Hematopoietic multipotent progenitor cell (in vitro differentiated cells): ENCODE measurements around the gene LGR4. TPM values are rescaled to one million over a fixed set of nuclear protein-coding genes. Genes with fewer than 3 reads are reported as not detected.

Experiments used
- DNase-seq, 3 donors: peaks; one replicate each; pipeline ENCODE4 v3.0.0-alpha.2; 2011 to 2015; ENCODE audit warnings: low read depth in 2 of 3, low spot score in 2 of 3
- total RNA-seq: library from RNA; depleted of rRNA; stranded (reverse); fragments of >200 nt; gene quantifications from one replicate; pipeline ENCODE4 v1.2.3, GENCODE V29; 2012

LGR4 gene
- total RNA-seq, 1 donor = 2.7 TPM

GRCh38 chr11:27436916-27437315 lies 35.7 kb downstream of the LGR4 start:
- DNase-seq = no peak

DNA sequence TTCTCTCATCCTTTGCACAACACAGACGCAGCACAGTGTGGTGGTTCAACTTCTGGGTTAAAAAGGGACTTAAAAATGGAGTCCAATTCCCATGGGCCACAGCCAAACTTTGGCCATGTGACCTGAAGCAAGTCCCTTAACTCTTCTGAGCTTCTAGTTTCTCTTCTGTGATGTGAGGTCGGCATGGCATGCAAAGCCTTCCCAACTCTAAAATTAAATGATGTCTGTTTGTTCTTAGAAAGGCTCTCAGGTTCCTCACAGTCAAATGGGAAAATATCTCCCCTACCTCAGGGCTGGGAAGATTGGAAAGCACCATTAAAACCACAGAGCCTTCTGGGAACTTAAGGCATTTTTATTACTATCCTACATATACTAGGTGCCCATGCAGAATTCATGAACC lies 38.8 kb downstream of the LGR4 start:
- no peak for DNase-seq

GRCh38 chr11:27431808-27432207 lies 40.8 kb downstream of the LGR4 start:
- DNase-seq = no peak

- DNase-seq = no peak
Observed at GRCh38 chr11:27429761-27430393, 42.7 kb downstream of the LGR4 start.

- no peak for DNase-seq
Observed at GRCh38 chr11:27427183-27427980, 45.2 kb downstream of the LGR4 start.

DNA sequence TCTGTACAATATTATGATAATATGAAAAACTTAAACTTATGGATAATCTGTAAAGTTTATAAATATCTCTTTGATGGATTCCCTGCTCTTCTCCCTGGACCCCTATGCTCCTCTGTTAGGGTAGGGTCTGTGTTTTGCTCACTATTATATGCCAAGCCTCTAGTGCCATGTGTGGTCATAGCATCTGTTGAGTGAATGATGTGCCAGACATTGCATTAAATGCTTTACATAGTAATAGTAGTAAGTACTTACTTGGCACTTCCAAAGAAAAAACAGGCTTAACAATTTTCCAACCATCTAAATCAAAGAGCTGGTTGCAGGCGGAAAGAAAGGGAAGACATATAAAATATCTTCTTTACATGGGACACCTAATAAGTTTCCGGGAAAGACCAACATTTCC lies 46.8 kb downstream of the LGR4 start:
- no peak for DNase-seq

DNA sequence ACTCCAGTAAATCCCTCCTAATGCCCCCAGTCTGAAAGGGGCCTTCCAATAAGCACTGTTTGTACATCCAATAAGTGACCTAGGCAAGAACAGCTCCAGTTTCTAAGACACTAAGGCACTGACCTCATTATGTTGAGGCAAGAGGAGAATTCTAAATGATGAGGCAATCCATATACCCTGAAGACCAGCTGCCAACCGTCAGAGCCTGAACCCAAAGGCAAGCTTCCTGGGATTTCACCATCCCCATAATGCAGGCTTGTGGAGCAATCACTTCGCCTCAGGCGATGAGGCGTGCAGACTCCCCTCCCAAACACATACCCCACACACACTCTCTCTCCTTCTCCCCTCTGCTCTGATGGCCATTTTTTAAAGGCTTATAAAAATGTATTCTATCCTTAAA lies 49.5 kb downstream of the LGR4 start:
- no peak for DNase-seq

- no peak for DNase-seq
Observed at GRCh38 chr11:27421819-27422494, 50.6 kb downstream of the LGR4 start.

- peak in 2 of 3 donors; percentile 15 to 48 for DNase-seq
Observed at GRCh38 chr11:27420722-27421572, 51.6 kb downstream of the LGR4 start.

DNA sequence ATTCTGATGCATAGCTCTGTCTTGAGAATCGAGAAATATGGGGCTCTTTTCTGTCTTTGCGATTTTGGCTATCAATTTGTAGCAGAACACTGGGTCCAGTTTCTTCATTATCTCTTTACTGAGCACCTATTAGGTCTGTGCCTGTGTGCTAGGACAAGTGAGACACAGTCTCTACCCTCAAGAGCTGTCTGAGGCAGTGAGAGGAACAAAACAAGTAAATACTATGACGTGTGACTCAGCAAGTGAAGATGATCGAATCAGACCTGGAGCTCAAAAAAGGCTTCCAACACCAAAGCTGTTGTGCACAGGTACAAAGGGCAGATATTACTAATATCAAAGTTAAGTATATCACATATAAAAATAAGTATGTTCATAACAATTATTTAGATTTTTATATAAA lies 52.4 kb downstream of the LGR4 start:
- no peak for DNase-seq

DNA sequence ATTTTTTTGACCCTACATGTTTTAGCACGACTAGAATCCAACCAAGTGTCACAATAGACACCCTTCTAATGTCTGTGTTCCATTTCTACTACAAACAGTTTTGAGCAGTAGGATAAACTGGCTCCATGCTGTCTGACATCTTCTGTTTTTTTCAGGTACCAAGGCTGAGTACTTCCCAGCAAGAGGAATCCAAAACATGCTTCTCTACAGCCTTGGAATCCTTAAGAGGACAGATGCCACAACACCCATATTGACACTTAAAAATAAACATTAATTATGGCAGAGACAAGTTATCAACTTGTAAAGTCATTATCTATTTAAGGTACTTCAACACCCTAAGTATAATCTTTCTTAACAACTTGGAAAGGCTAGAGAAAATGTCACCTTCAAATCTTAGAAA lies 54.2 kb downstream of the LGR4 start:
- DNase-seq = no peak

- DNase-seq = no peak
Observed at GRCh38 chr11:27416568-27417176, 55.9 kb downstream of the LGR4 start.

- no peak for DNase-seq
Observed at GRCh38 chr11:27414644-27415043, 57.9 kb downstream of the LGR4 start.

DNA sequence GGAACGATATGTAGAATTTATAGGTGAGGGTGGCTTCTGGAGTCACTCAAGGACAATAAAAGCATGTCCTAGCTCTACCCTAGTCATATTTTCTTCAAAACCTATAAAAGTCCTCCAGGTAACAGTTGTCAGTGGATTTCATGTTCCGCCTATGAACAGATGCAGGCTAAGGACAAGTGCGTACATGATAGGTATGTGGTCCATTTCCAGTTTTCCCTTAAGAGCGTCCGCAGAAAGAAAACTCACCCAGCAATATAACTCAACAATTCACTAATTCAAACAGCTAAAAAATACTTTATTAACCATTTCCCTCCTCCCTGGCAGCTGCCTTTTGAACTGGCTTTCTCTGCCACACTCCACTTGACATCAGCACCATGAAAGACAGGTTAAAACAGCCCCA lies 59.4 kb downstream of the LGR4 start:
- DNase-seq = no peak

DNA sequence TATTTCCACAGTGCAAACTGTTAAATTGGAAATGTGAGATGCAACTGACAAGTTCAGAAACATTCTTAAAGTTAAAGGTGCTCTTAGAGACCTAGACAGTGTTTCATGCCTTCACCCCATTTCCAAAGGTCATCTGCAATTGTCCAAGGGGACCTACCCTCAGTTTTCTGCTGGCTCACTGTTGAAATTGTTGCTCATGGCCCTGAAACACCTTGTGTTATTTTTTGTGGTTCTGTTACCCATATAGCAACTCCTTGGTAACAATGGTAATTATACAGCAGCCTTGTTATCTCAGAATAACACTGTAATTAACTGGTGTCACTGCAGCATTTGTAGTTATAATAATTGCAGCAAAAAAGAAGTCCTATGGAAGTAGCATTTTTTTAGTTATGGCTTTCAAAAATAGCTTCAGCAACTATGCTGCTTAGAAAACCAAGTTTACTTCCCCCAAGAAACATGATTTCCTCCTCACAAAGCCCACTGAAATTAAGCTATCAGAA lies 60.3 kb downstream of the LGR4 start:
- no peak for DNase-seq

DNA sequence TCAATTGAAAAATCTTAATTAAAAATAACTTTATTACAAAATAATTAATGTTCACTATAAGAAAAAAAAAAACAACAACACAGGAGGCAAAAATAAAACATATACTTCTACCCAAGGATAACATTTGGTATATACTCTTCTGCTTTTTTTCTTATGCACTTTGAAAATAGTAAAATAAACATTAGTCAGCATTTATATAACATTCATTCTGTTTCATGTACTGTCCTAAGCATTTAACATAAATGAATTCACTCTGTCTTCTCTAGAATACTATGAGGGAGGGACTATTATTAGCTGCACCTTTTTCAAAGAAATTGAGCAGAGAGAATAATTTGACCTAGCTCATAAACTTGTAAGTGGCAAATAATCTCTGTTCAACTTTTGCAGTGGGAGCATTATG lies 61.3 kb downstream of the LGR4 start:
- no peak for DNase-seq

DNA sequence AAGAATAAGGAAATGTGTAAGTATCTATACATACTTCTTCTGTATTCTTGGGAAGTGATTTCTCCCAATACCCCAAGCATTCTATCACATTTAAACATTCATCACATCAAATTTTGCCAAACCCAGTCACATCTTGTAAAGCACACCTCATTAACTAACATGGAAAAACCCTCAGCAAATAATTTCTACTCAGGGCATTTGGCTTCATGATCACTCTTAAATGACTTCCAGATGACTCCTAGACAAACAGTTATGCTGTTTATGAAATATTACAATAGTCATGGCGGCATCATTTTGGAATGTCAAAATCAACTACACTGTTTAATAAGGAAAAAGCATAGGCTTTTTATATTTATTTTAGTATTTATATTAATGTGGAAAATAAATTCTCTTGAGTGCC lies 62.3 kb downstream of the LGR4 start:
- no peak for DNase-seq

DNA sequence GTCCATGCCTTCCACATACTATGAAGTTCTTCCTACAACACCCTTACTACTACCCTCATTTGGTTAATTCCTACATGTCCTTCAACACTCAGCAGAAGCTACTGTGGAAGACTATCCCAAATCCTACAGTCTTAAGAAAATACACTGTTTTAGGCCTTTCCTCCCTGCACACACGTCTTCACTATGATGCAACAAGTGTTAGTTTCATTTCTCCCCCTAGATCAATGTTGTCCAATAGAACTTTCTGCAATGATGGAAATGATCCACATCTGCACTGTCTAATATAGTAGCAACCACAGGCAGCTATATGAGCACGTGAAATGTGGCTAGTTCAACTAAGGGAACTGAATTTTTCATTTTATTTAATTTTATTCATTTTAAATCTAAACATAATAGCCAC lies 62.8 kb downstream of the LGR4 start:
- no peak for DNase-seq

- no peak for DNase-seq
Observed at GRCh38 chr11:27409049-27409448, 63.5 kb downstream of the LGR4 start.

- DNase-seq = no peak
Observed at GRCh38 chr11:27408246-27408800, 64.3 kb downstream of the LGR4 start.
